SK-N-SH (cell line): ENCODE results near the gene RBM24. TPM values are rescaled to one million over a fixed set of nuclear protein-coding genes. Genes with fewer than 3 reads are reported as not detected.

Source experiments
- CTCF ChIA-PET: fragments of 300-600, 350-600 bp; formaldehyde crosslinking; extraction: SDS; loops from one replicate; lab custom pipeline; 2021; lab: Yijun Ruan, JAX
- POLR2A ChIA-PET: fragments of 350-600 bp; sonication (Branson Sonifier 250); formaldehyde crosslinking; extraction: SDS; loops from one replicate; lab custom pipeline; 2020; ENCODE audit warnings: antibody characterized with exemption, inconsistent platforms; lab: Yijun Ruan, JAX
- DNase-seq: peaks from one replicate; pipeline ENCODE4 v3.0.0; 2012
- H2AFZ ChIP-seq: fragments of 200-600 bp; sonication (generic); 2 replicates; pipeline ENCODE4 v1.8.1; 2016; ENCODE audit warnings: antibody characterized with exemption, mild to moderate bottlenecking, low read depth
- H3F3A ChIP-seq: fragments of 200-600 bp; sonication (generic); replicated peaks from 2 replicates; pipeline ENCODE3; 2016; ENCODE audit warnings: antibody characterized with exemption, mild to moderate bottlenecking; ENCODE audit not compliant: insufficient read depth
- H3K27ac ChIP-seq, 2 experiments: fragments of 200-500 bp in 1 of 2; fragments of 200-600 bp in 1 of 2; sonication (Bioruptor generic) in 1 of 2; sonication (generic), shearing (Covaris generic) in 1 of 2; 2 replicates each; pipeline versions ENCODE4 v1.5.1 to v1.6.1; 2014 to 2016; ENCODE audit warnings: low read depth in 2 of 2, inconsistent platforms in 1 of 2, low read length in 1 of 2, mild to moderate bottlenecking in 1 of 2, mixed read lengths in 1 of 2
- H3K27me3 ChIP-seq: fragments of 200-600 bp; sonication (generic), shearing (Covaris generic); 2 replicates; pipeline ENCODE4 v1.6.1; 2016; ENCODE audit warnings: mixed run types; ENCODE audit not compliant: insufficient read depth
- H3K36me3 ChIP-seq, 2 experiments: fragments of 200-500 bp in 1 of 2; fragments of 200-600 bp in 1 of 2; sonication (Bioruptor generic) in 1 of 2; sonication (generic) in 1 of 2; replicated peaks in 1 of 2; 2 replicates each; pipeline versions ENCODE3 to v1.5.1; 2014 to 2016; ENCODE audit warnings: low read length in 1 of 2, mild to moderate bottlenecking in 1 of 2; ENCODE audit not compliant: insufficient read depth in 2 of 2, control insufficient read depth in 1 of 2
- H3K4me1 ChIP-seq, 2 experiments: fragments of 200-500 bp in 1 of 2; fragments of 200-600 bp in 1 of 2; sonication (Bioruptor generic) in 1 of 2; sonication (generic), shearing (Covaris generic) in 1 of 2; 2 replicates each; pipeline versions ENCODE4 v1.5.1 to v1.6.1; 2014 to 2016; ENCODE audit warnings: low read depth in 1 of 2, low read length in 1 of 2, mixed run types in 1 of 2; ENCODE audit not compliant: insufficient read depth in 2 of 2, control insufficient read depth in 1 of 2
- H3K4me2 ChIP-seq: fragments of 200-600 bp; sonication (generic), shearing (Covaris generic); 2 replicates; pipeline ENCODE4 v1.6.1; 2017; ENCODE audit warnings: mixed run types
- H3K4me3 ChIP-seq, 2 experiments: fragments of 200-500 bp in 1 of 2; fragments of 200-600 bp in 1 of 2; sonication (Bioruptor generic) in 1 of 2; sonication (generic), shearing (Covaris generic) in 1 of 2; 2 replicates each; pipeline versions ENCODE4 v1.5.1 to v1.8.1; 2014 to 2016; ENCODE audit warnings: low read depth in 2 of 2, inconsistent platforms in 1 of 2, low read length in 1 of 2, mild to moderate bottlenecking in 1 of 2, mixed read lengths in 1 of 2, moderate library complexity in 1 of 2
- H3K79me2 ChIP-seq: fragments of 200-600 bp; sonication (generic); 2 replicates; pipeline ENCODE4 v1.8.1; 2017; ENCODE audit warnings: mild to moderate bottlenecking; ENCODE audit not compliant: insufficient read depth
- H3K9ac ChIP-seq: fragments of 200-600 bp; sonication (generic); 2 replicates; pipeline ENCODE4 v1.6.1; 2017; ENCODE audit warnings: mixed run types
- H3K9me2 ChIP-seq: fragments of 200-600 bp; sonication (generic); 2 replicates; pipeline ENCODE4 v1.6.1; 2017; ENCODE audit warnings: mixed run types
- H3K9me3 ChIP-seq: fragments of 200-600 bp; sonication (generic); 2 replicates; pipeline ENCODE4 v1.6.1; 2017; ENCODE audit warnings: mixed run types, mild to moderate bottlenecking, moderate library complexity
- H4K20me1 ChIP-seq: fragments of 200-600 bp; sonication (generic); 2 replicates; pipeline ENCODE4 v1.6.1; 2017; ENCODE audit warnings: mild to moderate bottlenecking, mixed run types; ENCODE audit not compliant: insufficient read depth
- CHD2 ChIP-seq: fragments of 150-350 bp; IDR thresholded peaks from 2 replicates; pipeline ENCODE4 v1.6.1; 2018; ENCODE audit warnings: low read length; ENCODE audit not compliant: partially characterized antibody
- CTCF ChIP-seq: fragments of 200-600 bp; sonication (generic); IDR thresholded peaks from 2 replicates; pipeline ENCODE4 v1.6.1; 2017; ENCODE audit warnings: antibody characterized with exemption, mild to moderate bottlenecking, moderate library complexity
- ELF1 ChIP-seq: IDR thresholded peaks from 2 replicates; pipeline ENCODE4 v1.4.0; 2012
- EZH2phosphoT487 ChIP-seq: fragments of 200-600 bp; sonication (generic); IDR thresholded peaks from 2 replicates; pipeline ENCODE4 v1.6.1; 2017; ENCODE audit warnings: low read depth, mixed run types, mild to moderate bottlenecking, antibody characterized with exemption, moderate library complexity, borderline replicate concordance
- FOSL2 ChIP-seq: IDR thresholded peaks from 2 replicates; pipeline ENCODE4 v1.4.0; 2012; ENCODE audit warnings: low read depth, mild to moderate bottlenecking, moderate library complexity, borderline replicate concordance
- FOXM1 ChIP-seq: IDR thresholded peaks from 2 replicates; pipeline ENCODE4 v1.4.0; 2012; ENCODE audit warnings: low read depth, mild to moderate bottlenecking
- GABPA ChIP-seq: IDR thresholded peaks from 2 replicates; pipeline ENCODE4 v1.4.0; 2012; ENCODE audit warnings: low read depth, mild to moderate bottlenecking
- GATA2 ChIP-seq: sonication (generic); formaldehyde crosslinking; IDR thresholded peaks from 2 replicates; pipeline ENCODE4 v1.5.0; 2020; ENCODE audit warnings: mild to moderate bottlenecking, missing genetic modification reagents
- IRF3 ChIP-seq: fragments of 150-350 bp; IDR thresholded peaks from 2 replicates; pipeline ENCODE4 v1.6.1; 2016; ENCODE audit warnings: mild to moderate bottlenecking, low read depth, low read length
- MAX ChIP-seq: IDR thresholded peaks from 2 replicates; pipeline ENCODE4 v1.4.0; 2012; ENCODE audit warnings: low read depth
- MEF2A ChIP-seq: IDR thresholded peaks from 2 replicates; pipeline ENCODE4 v1.4.0; 2012; ENCODE audit warnings: low read depth, borderline replicate concordance
- NFIC ChIP-seq: IDR thresholded peaks from 2 replicates; pipeline ENCODE4 v1.4.0; 2012; ENCODE audit warnings: borderline replicate concordance
- PBX3 ChIP-seq: IDR thresholded peaks from 2 replicates; pipeline ENCODE4; 2012
- POLR2AphosphoS5 ChIP-seq: IDR thresholded peaks from 2 replicates; pipeline ENCODE4 v1.6.1; 2012; ENCODE audit warnings: low read depth, low read length
- REST ChIP-seq: IDR thresholded peaks from 2 replicates; pipeline ENCODE4 v1.6.1; 2012; ENCODE audit warnings: mild to moderate bottlenecking, low read depth, low read length, moderate library complexity
- SMC3 ChIP-seq: IDR thresholded peaks from 2 replicates; pipeline ENCODE4 v1.6.1; 2012; ENCODE audit warnings: low read depth, low read length, improper control_type of control experiment
- TAF1 ChIP-seq: IDR thresholded peaks from 2 replicates; pipeline ENCODE4 v1.6.1; 2012; ENCODE audit warnings: low read depth, mild to moderate bottlenecking, low read length, moderate library complexity, borderline replicate concordance
- TCF12 ChIP-seq: IDR thresholded peaks from 2 replicates; pipeline ENCODE4 v1.4.0; 2012
- TEAD4 ChIP-seq: IDR thresholded peaks from 2 replicates; pipeline ENCODE4 v1.4.0; 2012; ENCODE audit warnings: mild to moderate bottlenecking, borderline replicate concordance; ENCODE audit not compliant: insufficient read depth
- YY1 ChIP-seq: IDR thresholded peaks from 2 replicates; pipeline ENCODE4 v1.4.0; 2012; ENCODE audit warnings: low read depth, mild to moderate bottlenecking
- WGBS: methylation state at CpG from one replicate; pipeline ENCODE4 v1.1.6; 2017; ENCODE audit warnings: low lambda C conversion rate; 5-methylcytosine and 5-hydroxymethylcytosine counted together
- polyA plus RNA-seq, 3 experiments: library from polyadenylated mRNA; depleted of rRNA; stranded (reverse); fragments of >200 nt; gene quantifications; 2 replicates each; pipeline ENCODE4 v1.2.3, GENCODE V29; 2012

The RBM24 gene
- polyA plus RNA-seq, 1 of the 3 experiments (the other 2 are of a cell fraction): 0.20 TPM

- Histone ChIP-seq H3K9me2 (no peaks in the 10 kb centered on the region), H3K4me1 (no peaks in the 10 kb centered on the region), H3K4me2 (no peak overlapping the region), H3K27ac (no peak overlapping the region), H3K79me2 (no peaks in the 10 kb centered on the region), H2AFZ (no peak overlapping the region), H3F3A (no peaks in the 10 kb centered on the region)
- DNase-seq: no peak
- POLR2A ChIA-PET: no interaction called here
- WGBS: 39% methylated on average over 2 of the region's 2 CpGs
- TF ChIP-seq POLR2AphosphoS5 (no peak), MAX (no peak), TEAD4 (no peak), ELF1 (no peak), MEF2A (no peak), GATA2 (CRISPR knock-in tag) (no peak), SMC3 (no peak), NFIC (no peak)
- TF ChIP-seq, all 33 proteins: peak for 0
- no peaks in the 10 kb centered on the region for H3K27me3 ChIP-seq
- no peaks in the 10 kb centered on the region for H3K36me3 ChIP-seq
- H3K9ac ChIP-seq: no peak overlapping the region
- H3K4me3 ChIP-seq: no peak overlapping the region
- H3K9me3 ChIP-seq: no peaks in the 10 kb centered on the region
- CTCF ChIA-PET: no interaction called here
- H4K20me1 ChIP-seq: no peaks in the 10 kb centered on the region
Observed at GRCh38 chr6:17250237-17250636, 30.9 kb upstream of the RBM24 start.

GRCh38 chr6:17251953-17252352 lies 29.2 kb upstream of the RBM24 start:
- no peaks in the 10 kb centered on the region for H3K9me3 ChIP-seq
- H3F3A ChIP-seq: no peaks in the 10 kb centered on the region
- H3K4me1 ChIP-seq: no peaks in the 10 kb centered on the region
- no peak overlapping the region for H3K4me2 ChIP-seq
- no peaks in the 10 kb centered on the region for H4K20me1 ChIP-seq
- H2AFZ ChIP-seq: no peak overlapping the region
- no peak for DNase-seq
- H3K4me3 ChIP-seq: no peak overlapping the region
- no peaks in the 10 kb centered on the region for H3K36me3 ChIP-seq
- no peak overlapping the region for H3K9ac ChIP-seq
- TF ChIP-seq FOXM1: no peak
- no peak for TF ChIP-seq SMC3
- no peak for TF ChIP-seq TCF12
- no peak for TF ChIP-seq CHD2
- TF ChIP-seq YY1: no peak
- TF ChIP-seq GABPA: no peak
- TF ChIP-seq GATA2 (CRISPR knock-in tag): no peak
- TF ChIP-seq NFIC: no peak
- no peak for TF ChIP-seq EZH2phosphoT487
- TF ChIP-seq CTCF: no peak
- no peak for TF ChIP-seq IRF3
- no peak for TF ChIP-seq PBX3
- TF ChIP-seq TAF1: no peak
- no peak for TF ChIP-seq REST
- no peak for TF ChIP-seq POLR2AphosphoS5
- no peak for TF ChIP-seq FOSL2
- H3K27me3 ChIP-seq: no peaks in the 10 kb centered on the region
- H3K27ac ChIP-seq: no peak overlapping the region
- H3K9me2 ChIP-seq: no peaks in the 10 kb centered on the region
- no peaks in the 10 kb centered on the region for H3K79me2 ChIP-seq
- ChIA-PET POLR2A (no interaction called here), CTCF (interaction anchor here (0.7 kb wide), 1 partner anchor 13 kb away, joined by 3 read pairs; no protein-coding TSS in a partner anchor)
